GM12878 (cell line): Measurements from ENCODE around the gene XAGE5. TPM values are rescaled to one million over a fixed set of nuclear protein-coding genes. Genes with fewer than 3 reads are reported as not detected.

Experiments used
- ATF2 ChIP-seq: IDR thresholded peaks from 2 replicates; pipeline ENCODE4 v1.6.1; 2012; ENCODE audit warnings: low read length, inconsistent platforms
- EED ChIP-seq: sonication (generic); IDR thresholded peaks from 2 replicates; pipeline ENCODE4 v1.6.1; 2016; ENCODE audit warnings: antibody characterized with exemption, low read depth
- JUND ChIP-seq: IDR thresholded peaks from 2 replicates; pipeline ENCODE4 v1.6.1; 2012; ENCODE audit warnings: low read depth, mild to moderate bottlenecking, low read length, improper control_type of control experiment, moderate library complexity
- NBN ChIP-seq: fragments of 450-650 bp; IDR thresholded peaks from 2 replicates; pipeline ENCODE4 v1.6.1; 2016
- RAD21 ChIP-seq: IDR thresholded peaks from 2 replicates; pipeline ENCODE4 v1.6.1; 2011; ENCODE audit warnings: mild to moderate bottlenecking, low read depth, low read length, moderate library complexity; ENCODE audit not compliant: insufficient read depth
- RUNX3 ChIP-seq: IDR thresholded peaks from 2 replicates; pipeline ENCODE4 v1.6.1; 2012; ENCODE audit warnings: low read length, inconsistent platforms
- SKIL ChIP-seq: fragments of 450-650 bp; IDR thresholded peaks from 2 replicates; pipeline ENCODE4 v1.6.1; 2017; ENCODE audit warnings: mild to moderate bottlenecking, low read depth, inconsistent platforms; ENCODE audit not compliant: poor library complexity, severe bottlenecking
- SRF ChIP-seq, 2 experiments: IDR thresholded peaks; 2 replicates each; pipeline ENCODE4 v1.6.1; 2011; ENCODE audit warnings: low read depth in 2 of 2, low read length in 2 of 2, mild to moderate bottlenecking in 1 of 2, moderate library complexity in 1 of 2
- ZNF687 ChIP-seq: fragments of 450-650 bp; IDR thresholded peaks from 2 replicates; pipeline ENCODE4 v1.6.1; 2017; ENCODE audit warnings: mild to moderate bottlenecking, moderate library complexity
- polyA plus RNA-seq, 11 experiments: library from polyadenylated mRNA; depleted of rRNA in 4 of 11; unstranded in 6 of 11; stranded (reverse) in 5 of 11; fragments of >200 nt; fragmentation: Nextera tagmentation in 4 of 11; fragmentation: Illumina TruSeq in 1 of 11; extraction: Ambion mirVana in 4 of 11; extraction: Trizol in 1 of 11; gene quantifications; 1 replicate in 1 of 11; 2 replicates in 10 of 11; pipeline versions ENCODE4 v1.2.1 to v1.2.3, GENCODE V29; 2011 to 2016; ENCODE audit warnings: inconsistent platforms in 2 of 11, missing spikeins in 2 of 11, low read depth in 1 of 11
- total RNA-seq, 4 experiments: library from RNA; depleted of rRNA in 3 of 4; stranded (reverse); fragments of >200 nt in 3 of 4; fragmentation: Illumina TruSeq in 1 of 4; extraction: Trizol in 1 of 4; gene quantifications; 2 replicates each; pipeline versions ENCODE4 v1.2.1 to v1.2.3, GENCODE V29; 2013 to 2021
- TF ChIP-seq, protein P1 (sequence below): fragments of 450-650 bp; IDR thresholded peaks from 2 replicates; pipeline ENCODE4 v1.6.1; 2016; ENCODE audit warnings: mild to moderate bottlenecking
- TF ChIP-seq, protein P2 (sequence below): fragments of 450-650 bp; IDR thresholded peaks from 2 replicates; pipeline ENCODE4 v1.6.1; 2016; ENCODE audit warnings: mild to moderate bottlenecking, moderate library complexity, borderline replicate concordance

Gene XAGE5
- total and polyA plus RNA-seq, 10 of the 15 experiments (the other 5 are each of a cell fraction or from before 2014, with no cell fraction given), result not detected

GRCh38 chrX:52852110-52852860 lies 41.2 kb downstream of the XAGE5 start (continued):
- TF ChIP-seq ATF2 (no peak), SKIL (no peak), EED (no peak), ZNF687 (no peak), RUNX3 (no peak), RAD21 (no peak), JUND (no peak), NBN (no peak), SRF (IDR thresholded peaks at IDR 0.05; ENCODE audit: low read depth in 2 of 2, low read length in 2 of 2) (no peak)
- TF ChIP-seq, protein P1, sequence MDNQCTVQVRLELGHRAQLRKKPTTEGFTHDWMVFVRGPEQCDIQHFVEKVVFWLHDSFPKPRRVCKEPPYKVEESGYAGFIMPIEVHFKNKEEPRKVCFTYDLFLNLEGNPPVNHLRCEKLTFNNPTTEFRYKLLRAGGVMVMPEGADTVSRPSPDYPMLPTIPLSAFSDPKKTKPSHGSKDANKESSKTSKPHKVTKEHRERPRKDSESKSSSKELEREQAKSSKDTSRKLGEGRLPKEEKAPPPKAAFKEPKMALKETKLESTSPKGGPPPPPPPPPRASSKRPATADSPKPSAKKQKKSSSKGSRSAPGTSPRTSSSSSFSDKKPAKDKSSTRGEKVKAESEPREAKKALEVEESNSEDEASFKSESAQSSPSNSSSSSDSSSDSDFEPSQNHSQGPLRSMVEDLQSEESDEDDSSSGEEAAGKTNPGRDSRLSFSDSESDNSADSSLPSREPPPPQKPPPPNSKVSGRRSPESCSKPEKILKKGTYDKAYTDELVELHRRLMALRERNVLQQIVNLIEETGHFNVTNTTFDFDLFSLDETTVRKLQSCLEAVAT, result no peak
- TF ChIP-seq, protein P2, sequence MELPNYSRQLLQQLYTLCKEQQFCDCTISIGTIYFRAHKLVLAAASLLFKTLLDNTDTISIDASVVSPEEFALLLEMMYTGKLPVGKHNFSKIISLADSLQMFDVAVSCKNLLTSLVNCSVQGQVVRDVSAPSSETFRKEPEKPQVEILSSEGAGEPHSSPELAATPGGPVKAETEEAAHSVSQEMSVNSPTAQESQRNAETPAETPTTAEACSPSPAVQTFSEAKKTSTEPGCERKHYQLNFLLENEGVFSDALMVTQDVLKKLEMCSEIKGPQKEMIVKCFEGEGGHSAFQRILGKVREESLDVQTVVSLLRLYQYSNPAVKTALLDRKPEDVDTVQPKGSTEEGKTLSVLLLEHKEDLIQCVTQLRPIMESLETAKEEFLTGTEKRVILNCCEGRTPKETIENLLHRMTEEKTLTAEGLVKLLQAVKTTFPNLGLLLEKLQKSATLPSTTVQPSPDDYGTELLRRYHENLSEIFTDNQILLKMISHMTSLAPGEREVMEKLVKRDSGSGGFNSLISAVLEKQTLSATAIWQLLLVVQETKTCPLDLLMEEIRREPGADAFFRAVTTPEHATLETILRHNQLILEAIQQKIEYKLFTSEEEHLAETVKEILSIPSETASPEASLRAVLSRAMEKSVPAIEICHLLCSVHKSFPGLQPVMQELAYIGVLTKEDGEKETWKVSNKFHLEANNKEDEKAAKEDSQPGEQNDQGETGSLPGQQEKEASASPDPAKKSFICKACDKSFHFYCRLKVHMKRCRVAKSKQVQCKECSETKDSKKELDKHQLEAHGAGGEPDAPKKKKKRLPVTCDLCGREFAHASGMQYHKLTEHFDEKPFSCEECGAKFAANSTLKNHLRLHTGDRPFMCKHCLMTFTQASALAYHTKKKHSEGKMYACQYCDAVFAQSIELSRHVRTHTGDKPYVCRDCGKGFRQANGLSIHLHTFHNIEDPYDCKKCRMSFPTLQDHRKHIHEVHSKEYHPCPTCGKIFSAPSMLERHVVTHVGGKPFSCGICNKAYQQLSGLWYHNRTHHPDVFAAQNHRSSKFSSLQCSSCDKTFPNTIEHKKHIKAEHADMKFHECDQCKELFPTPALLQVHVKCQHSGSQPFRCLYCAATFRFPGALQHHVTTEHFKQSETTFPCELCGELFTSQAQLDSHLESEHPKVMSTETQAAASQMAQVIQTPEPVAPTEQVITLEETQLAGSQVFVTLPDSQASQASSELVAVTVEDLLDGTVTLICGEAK, result no peak
- TF ChIP-seq, all 136 proteins: peak for 0
